ENCODE measurements around the gene ZFYVE16. TPM values are rescaled to one million over a fixed set of nuclear protein-coding genes. Genes with fewer than 3 reads are reported as not detected.
A peak's percentile ranks its signal among the peaks of the same experiment; 100 is the strongest.

The ZFYVE16 gene
- total and polyA plus RNA-seq, 2 of the 13 experiments (the other 11 are each of a cell fraction or from before 2014, with no cell fraction given) = 9.3 to 33.3 TPM

DNA sequence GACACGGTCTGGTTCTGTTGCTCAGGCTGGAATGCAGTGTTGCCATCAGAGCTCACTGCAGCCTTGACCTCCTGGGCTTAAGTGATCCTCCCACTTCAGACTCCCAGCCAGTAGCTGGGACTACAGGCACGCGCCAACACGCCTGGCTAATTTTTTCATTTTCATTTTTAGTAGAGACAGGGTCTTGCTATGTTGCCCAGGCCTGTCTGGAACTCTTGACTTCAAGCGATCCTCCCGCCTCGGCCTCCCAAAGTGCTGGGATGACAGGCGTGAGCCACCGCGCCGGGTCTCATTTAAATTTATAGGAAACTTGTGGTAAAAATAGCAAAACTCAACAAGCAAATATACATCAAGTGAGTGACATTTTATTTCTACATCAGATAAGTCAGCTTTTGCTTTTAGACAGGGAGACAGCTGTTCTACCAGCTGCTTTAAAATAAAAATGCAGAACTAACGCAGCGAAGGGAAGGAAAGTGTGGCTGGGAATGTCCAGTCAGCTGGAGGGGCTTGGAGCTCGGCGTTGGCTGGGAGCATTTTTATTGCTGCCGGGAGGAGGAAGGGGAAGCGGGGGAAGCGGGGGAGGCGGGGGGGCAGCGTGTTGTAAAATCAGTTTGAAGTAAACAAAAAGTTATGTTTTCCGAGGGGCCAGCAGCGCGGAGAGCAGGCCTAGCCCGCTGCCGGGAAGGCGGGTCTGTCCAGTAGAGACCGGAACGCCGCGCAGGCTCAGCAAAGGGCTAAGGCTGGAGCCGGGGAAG lies 707 bp upstream of the ZFYVE16 start (continued):
- TF ChIP-seq, protein P1, sequence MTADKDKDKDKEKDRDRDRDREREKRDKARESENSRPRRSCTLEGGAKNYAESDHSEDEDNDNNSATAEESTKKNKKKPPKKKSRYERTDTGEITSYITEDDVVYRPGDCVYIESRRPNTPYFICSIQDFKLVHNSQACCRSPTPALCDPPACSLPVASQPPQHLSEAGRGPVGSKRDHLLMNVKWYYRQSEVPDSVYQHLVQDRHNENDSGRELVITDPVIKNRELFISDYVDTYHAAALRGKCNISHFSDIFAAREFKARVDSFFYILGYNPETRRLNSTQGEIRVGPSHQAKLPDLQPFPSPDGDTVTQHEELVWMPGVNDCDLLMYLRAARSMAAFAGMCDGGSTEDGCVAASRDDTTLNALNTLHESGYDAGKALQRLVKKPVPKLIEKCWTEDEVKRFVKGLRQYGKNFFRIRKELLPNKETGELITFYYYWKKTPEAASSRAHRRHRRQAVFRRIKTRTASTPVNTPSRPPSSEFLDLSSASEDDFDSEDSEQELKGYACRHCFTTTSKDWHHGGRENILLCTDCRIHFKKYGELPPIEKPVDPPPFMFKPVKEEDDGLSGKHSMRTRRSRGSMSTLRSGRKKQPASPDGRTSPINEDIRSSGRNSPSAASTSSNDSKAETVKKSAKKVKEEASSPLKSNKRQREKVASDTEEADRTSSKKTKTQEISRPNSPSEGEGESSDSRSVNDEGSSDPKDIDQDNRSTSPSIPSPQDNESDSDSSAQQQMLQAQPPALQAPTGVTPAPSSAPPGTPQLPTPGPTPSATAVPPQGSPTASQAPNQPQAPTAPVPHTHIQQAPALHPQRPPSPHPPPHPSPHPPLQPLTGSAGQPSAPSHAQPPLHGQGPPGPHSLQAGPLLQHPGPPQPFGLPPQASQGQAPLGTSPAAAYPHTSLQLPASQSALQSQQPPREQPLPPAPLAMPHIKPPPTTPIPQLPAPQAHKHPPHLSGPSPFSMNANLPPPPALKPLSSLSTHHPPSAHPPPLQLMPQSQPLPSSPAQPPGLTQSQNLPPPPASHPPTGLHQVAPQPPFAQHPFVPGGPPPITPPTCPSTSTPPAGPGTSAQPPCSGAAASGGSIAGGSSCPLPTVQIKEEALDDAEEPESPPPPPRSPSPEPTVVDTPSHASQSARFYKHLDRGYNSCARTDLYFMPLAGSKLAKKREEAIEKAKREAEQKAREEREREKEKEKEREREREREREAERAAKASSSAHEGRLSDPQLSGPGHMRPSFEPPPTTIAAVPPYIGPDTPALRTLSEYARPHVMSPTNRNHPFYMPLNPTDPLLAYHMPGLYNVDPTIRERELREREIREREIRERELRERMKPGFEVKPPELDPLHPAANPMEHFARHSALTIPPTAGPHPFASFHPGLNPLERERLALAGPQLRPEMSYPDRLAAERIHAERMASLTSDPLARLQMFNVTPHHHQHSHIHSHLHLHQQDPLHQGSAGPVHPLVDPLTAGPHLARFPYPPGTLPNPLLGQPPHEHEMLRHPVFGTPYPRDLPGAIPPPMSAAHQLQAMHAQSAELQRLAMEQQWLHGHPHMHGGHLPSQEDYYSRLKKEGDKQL (CRISPR knock-in tag; IDR thresholded peaks at IDR 0.05; ENCODE audit: low read depth) = no peak
- TF ChIP-seq BRCA1 (CRISPR knock-in tag; IDR thresholded peaks at IDR 0.05) (no peak), ZNF180 (CRISPR knock-in tag; IDR thresholded peaks at IDR 0.05; ENCODE audit: borderline replicate concordance, low read depth) (no peak), ZNF660 (CRISPR knock-in tag; IDR thresholded peaks at IDR 0.05; ENCODE audit: borderline replicate concordance, low read depth) (no peak), ZFAT (CRISPR knock-in tag; conservative IDR thresholded peaks at IDR 0.05) (no peak), HMGA1 (CRISPR knock-in tag; conservative IDR thresholded peaks at IDR 0.05) (no peak), KDM6A (CRISPR knock-in tag; IDR thresholded peaks at IDR 0.05; ENCODE audit: low read depth) (no peak), POGZ (CRISPR knock-in tag; IDR thresholded peaks at IDR 0.05) (peak; percentile 51; the same call in 1 of the 2 replicates), JARID2 (CRISPR knock-in tag; IDR thresholded peaks at IDR 0.05; ENCODE audit: insufficient replicate concordance) (no peak), ZBTB42 (CRISPR knock-in tag; IDR thresholded peaks at IDR 0.05) (no peak), NR2F1 (CRISPR knock-in tag; IDR thresholded peaks at IDR 0.05) (peak; percentile 75 to 77), ZNF781 (CRISPR knock-in tag; IDR thresholded peaks at IDR 0.05; ENCODE audit: borderline replicate concordance, not compliant biosample characterization) (peak; percentile 11), RARA (CRISPR knock-in tag; IDR thresholded peaks at IDR 0.05) (peak; percentile 55)
- TF ChIP-seq, protein P2, sequence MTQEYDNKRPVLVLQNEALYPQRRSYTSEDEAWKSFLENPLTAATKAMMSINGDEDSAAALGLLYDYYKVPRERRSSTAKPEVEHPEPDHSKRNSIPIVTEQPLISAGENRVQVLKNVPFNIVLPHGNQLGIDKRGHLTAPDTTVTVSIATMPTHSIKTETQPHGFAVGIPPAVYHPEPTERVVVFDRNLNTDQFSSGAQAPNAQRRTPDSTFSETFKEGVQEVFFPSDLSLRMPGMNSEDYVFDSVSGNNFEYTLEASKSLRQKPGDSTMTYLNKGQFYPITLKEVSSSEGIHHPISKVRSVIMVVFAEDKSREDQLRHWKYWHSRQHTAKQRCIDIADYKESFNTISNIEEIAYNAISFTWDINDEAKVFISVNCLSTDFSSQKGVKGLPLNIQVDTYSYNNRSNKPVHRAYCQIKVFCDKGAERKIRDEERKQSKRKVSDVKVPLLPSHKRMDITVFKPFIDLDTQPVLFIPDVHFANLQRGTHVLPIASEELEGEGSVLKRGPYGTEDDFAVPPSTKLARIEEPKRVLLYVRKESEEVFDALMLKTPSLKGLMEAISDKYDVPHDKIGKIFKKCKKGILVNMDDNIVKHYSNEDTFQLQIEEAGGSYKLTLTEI (CRISPR knock-in tag; conservative IDR thresholded peaks at IDR 0.05) = no peak
- TF ChIP-seq, protein P3, sequence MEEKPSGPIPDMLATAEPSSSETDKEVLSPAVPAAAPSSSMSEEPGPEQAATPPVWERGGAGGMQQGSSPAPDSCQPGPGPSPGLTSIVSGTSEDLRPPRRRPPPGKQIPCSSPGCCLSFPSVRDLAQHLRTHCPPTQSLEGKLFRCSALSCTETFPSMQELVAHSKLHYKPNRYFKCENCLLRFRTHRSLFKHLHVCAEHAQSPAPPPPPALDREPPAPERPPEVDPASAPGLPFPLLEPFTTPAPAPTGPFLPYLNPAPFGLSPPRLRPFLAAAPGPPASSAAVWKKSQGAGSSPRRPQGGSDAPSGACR (CRISPR knock-in tag; IDR thresholded peaks at IDR 0.05) = peak; percentile 56; the same call in 1 of the 2 replicates
- TF ChIP-seq, protein P4, sequence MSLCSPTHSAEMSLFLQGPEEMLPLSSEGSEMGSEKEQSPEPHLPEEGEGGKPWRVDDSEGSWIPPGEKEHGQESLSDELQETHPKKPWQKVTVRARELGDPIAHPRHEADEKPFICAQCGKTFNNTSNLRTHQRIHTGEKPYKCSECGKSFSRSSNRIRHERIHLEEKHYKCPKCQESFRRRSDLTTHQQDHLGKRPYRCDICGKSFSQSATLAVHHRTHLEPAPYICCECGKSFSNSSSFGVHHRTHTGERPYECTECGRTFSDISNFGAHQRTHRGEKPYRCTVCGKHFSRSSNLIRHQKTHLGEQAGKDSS (CRISPR knock-in tag; IDR thresholded peaks at IDR 0.05; ENCODE audit: borderline replicate concordance, low read depth) = peak; percentile 31; the same call in 1 of the 2 replicates
